SU-DHL-6 (cell line): ENCODE measurements around the gene POLR2H.

Experiments used
- H2AFZ ChIP-seq: fragments of 200-600 bp; sonication (generic); 2 replicates; pipeline ENCODE4 v1.6.1; 2014; ENCODE audit warnings: low read depth, mild to moderate bottlenecking, moderate library complexity, mixed read lengths, antibody characterized with exemption, low read length; ENCODE audit not compliant: severe bottlenecking
- H3F3A ChIP-seq: fragments of 200-600 bp; shearing (Covaris generic); 2 replicates; pipeline ENCODE4 v1.6.0; 2016; ENCODE audit warnings: antibody characterized with exemption, mild to moderate bottlenecking; ENCODE audit not compliant: insufficient read depth
- H3K27ac ChIP-seq: fragments of 200-600 bp; sonication (generic); 2 replicates; pipeline ENCODE4 v1.5.1; 2016; ENCODE audit warnings: low read depth, mild to moderate bottlenecking, low read length, moderate library complexity, mixed read lengths
- H3K27me3 ChIP-seq: fragments of 200-600 bp; sonication (generic), shearing (Covaris generic); 2 replicates; pipeline ENCODE4 v1.6.0; 2014; ENCODE audit warnings: mild to moderate bottlenecking, low read length
- H3K36me3 ChIP-seq: fragments of 200-600 bp; sonication (generic); 2 replicates; pipeline ENCODE4 v1.6.1; 2014; ENCODE audit warnings: mild to moderate bottlenecking, low read length, mixed read lengths
- H3K4me2 ChIP-seq: fragments of 300-600, 200-600 bp; shearing (Covaris generic), sonication (generic); 2 replicates; pipeline ENCODE4 v1.6.0; 2014; ENCODE audit warnings: low read length, low read depth, mild to moderate bottlenecking; ENCODE audit not compliant: poor library complexity, severe bottlenecking
- H3K4me3 ChIP-seq: fragments of 200-600 bp; sonication (generic); 2 replicates; pipeline ENCODE4 v1.5.1; 2014; ENCODE audit warnings: antibody characterized with exemption, low read length, mild to moderate bottlenecking, mixed read lengths; ENCODE audit not compliant: insufficient read depth, poor library complexity, severe bottlenecking
- H3K79me2 ChIP-seq: fragments of 200-600 bp; sonication (generic); 2 replicates; pipeline ENCODE4 v1.6.1; 2014; ENCODE audit warnings: mild to moderate bottlenecking, low read length, moderate library complexity; ENCODE audit not compliant: insufficient read depth
- H3K9ac ChIP-seq: fragments of 200-600 bp; sonication (generic); 2 replicates; pipeline ENCODE4 v1.7.0; 2014; ENCODE audit warnings: mild to moderate bottlenecking, low read length
- H3K9me2 ChIP-seq: fragments of 200-600 bp; sonication (generic); replicated peaks from 2 replicates; pipeline ENCODE4 v1.6.1; 2014; ENCODE audit warnings: low read length; ENCODE audit not compliant: insufficient read depth
- H3K9me3 ChIP-seq: fragments of 200-600 bp; sonication (generic); 2 replicates; pipeline ENCODE4 v1.6.1; 2014; ENCODE audit warnings: low read length, mixed read lengths; ENCODE audit not compliant: insufficient read depth
- H4K20me1 ChIP-seq: fragments of 200-600 bp; sonication (generic); 2 replicates; pipeline ENCODE4 v1.6.1; 2014; ENCODE audit warnings: low read depth, mild to moderate bottlenecking, antibody characterized with exemption, low read length, moderate library complexity, mixed read lengths
- CTCF ChIP-seq: fragments of 200-600 bp; sonication (generic); IDR thresholded peaks from one replicate; pipeline ENCODE4 v1.5.1; 2017; ENCODE audit warnings: antibody characterized with exemption, mild to moderate bottlenecking, low read length, moderate library complexity; ENCODE audit not compliant: insufficient read depth, poor library complexity, severe bottlenecking
- EZH2phosphoT487 ChIP-seq: fragments of 200-600 bp; sonication (generic), shearing (Covaris generic); conservative IDR thresholded peaks from 2 replicates; pipeline ENCODE4 v1.6.1; 2018; ENCODE audit warnings: mild to moderate bottlenecking, antibody characterized with exemption, low read length, moderate library complexity, mixed read lengths

POLR2H gene

GRCh38 chr3:184389935-184390528 lies 28.5 kb downstream of the POLR2H start:
- Histone ChIP-seq H2AFZ (no peak overlapping the region), H3K9ac (no peak overlapping the region), H3K9me3 (no peaks in the 10 kb centered on the region), H3K4me2 (no peak overlapping the region), H4K20me1 (no peaks in the 10 kb centered on the region), H3K36me3 (no peaks in the 10 kb centered on the region), H3F3A (no peaks in the 10 kb centered on the region), H3K79me2 (no peaks in the 10 kb centered on the region), H3K4me3 (no peak overlapping the region), H3K27ac (no peak overlapping the region), H3K9me2 (no peaks in the 10 kb centered on the region), H3K27me3 (no peaks in the 10 kb centered on the region)
- TF ChIP-seq EZH2phosphoT487, result no peak
- TF ChIP-seq CTCF, result no peak

- H2AFZ ChIP-seq, result no peak overlapping the region
These were observed 29.8 kb downstream of the POLR2H start for GRCh38 chr3:184391266-184391665.

GRCh38 chr3:184395320-184395660 lies 33.8 kb downstream of the POLR2H start:
- no peaks in the 10 kb centered on the region for H3K9me2 ChIP-seq
- H3K9ac ChIP-seq, result no peak overlapping the region
- no peaks in the 10 kb centered on the region for H4K20me1 ChIP-seq
- no peaks in the 10 kb centered on the region for H3F3A ChIP-seq
- H2AFZ ChIP-seq, result no peak overlapping the region
- H3K27ac ChIP-seq, result no peak overlapping the region
- no peaks in the 10 kb centered on the region for H3K36me3 ChIP-seq
- no peak overlapping the region for H3K4me3 ChIP-seq
- H3K4me2 ChIP-seq, result no peak overlapping the region
- no peaks in the 10 kb centered on the region for H3K9me3 ChIP-seq
- no peak for TF ChIP-seq CTCF
- no peak for TF ChIP-seq EZH2phosphoT487
- no peaks in the 10 kb centered on the region for H3K79me2 ChIP-seq
- no peaks in the 10 kb centered on the region for H3K27me3 ChIP-seq

More at GRCh38 chr3:184391266-184391665, 29.8 kb downstream of the POLR2H start:
- H3F3A ChIP-seq, result no peaks in the 10 kb centered on the region
- H3K9ac ChIP-seq, result no peak overlapping the region
- H3K36me3 ChIP-seq, result no peaks in the 10 kb centered on the region
- H3K9me2 ChIP-seq, result no peaks in the 10 kb centered on the region
- H3K9me3 ChIP-seq, result no peaks in the 10 kb centered on the region
- no peak overlapping the region for H3K4me2 ChIP-seq
- H3K79me2 ChIP-seq, result no peaks in the 10 kb centered on the region
- H3K27ac ChIP-seq, result no peak overlapping the region
- H4K20me1 ChIP-seq, result no peaks in the 10 kb centered on the region
- TF ChIP-seq EZH2phosphoT487 (no peak), CTCF (no peak)
- no peak overlapping the region for H3K4me3 ChIP-seq
- no peaks in the 10 kb centered on the region for H3K27me3 ChIP-seq
